Measurements from ENCODE around the gene MRPS26. TPM values are rescaled to one million over a fixed set of nuclear protein-coding genes. Genes with fewer than 3 reads are reported as not detected.

MRPS26 gene
- total and polyA plus RNA-seq, 2 of the 13 experiments (the other 11 are each of a cell fraction or from before 2014, with no cell fraction given): 89.8 to 187 TPM

DNA sequence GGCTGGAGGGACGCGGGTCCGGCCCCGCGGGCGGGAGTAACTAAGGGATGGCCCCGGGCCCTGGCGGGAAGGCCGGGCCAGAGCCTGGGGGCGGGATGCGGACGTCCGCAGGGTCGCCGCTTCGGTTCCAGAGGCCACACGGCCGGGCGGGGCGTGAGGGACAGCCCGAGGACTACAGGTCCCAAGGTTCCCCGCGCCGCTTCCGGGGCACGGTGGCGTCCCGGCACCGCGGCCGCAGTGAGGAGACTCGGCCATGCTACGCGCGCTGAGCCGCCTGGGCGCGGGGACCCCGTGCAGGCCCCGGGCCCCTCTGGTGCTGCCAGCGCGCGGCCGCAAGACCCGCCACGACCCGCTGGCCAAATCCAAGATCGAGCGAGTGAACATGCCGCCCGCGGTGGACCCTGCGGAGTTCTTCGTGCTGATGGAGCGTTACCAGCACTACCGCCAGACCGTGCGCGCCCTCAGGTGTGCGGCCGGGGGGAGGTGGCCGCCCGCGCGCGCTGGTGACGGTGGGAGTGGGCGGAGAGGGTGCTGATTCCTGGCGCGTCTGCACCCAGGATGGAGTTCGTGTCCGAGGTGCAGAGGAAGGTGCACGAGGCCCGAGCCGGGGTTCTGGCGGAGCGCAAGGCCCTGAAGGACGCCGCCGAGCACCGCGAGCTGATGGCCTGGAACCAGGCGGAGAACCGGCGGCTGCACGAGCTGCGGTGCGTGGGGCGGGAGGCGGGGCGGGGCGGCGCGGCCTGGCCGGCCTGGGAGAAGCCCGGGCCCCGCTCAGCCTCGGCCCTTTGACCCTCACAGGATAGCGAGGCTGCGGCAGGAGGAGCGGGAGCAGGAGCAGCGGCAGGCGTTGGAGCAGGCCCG lies at the start of gene MRPS26 (continued):
- TF ChIP-seq, protein P1, sequence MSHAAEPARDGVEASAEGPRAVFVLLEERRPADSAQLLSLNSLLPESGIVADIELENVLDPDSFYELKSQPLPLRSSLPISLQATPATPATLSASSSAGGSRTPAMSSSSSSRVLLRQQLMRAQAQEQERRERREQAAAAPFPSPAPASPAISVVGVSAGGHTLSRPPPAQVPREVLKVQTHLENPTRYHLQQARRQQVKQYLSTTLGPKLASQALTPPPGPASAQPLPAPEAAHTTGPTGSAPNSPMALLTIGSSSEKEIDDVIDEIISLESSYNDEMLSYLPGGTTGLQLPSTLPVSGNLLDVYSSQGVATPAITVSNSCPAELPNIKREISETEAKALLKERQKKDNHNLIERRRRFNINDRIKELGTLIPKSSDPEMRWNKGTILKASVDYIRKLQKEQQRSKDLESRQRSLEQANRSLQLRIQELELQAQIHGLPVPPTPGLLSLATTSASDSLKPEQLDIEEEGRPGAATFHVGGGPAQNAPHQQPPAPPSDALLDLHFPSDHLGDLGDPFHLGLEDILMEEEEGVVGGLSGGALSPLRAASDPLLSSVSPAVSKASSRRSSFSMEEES (CRISPR knock-in tag; IDR thresholded peaks at IDR 0.05): peak; percentile 54; the same call in 1 of the 2 replicates
- TF ChIP-seq ZNF12 (CRISPR knock-in tag; IDR thresholded peaks at IDR 0.05): peak; percentile 83
- peak; percentile 75 for TF ChIP-seq FOXM1 (CRISPR knock-in tag; IDR thresholded peaks at IDR 0.05)
- TF ChIP-seq, protein P2, sequence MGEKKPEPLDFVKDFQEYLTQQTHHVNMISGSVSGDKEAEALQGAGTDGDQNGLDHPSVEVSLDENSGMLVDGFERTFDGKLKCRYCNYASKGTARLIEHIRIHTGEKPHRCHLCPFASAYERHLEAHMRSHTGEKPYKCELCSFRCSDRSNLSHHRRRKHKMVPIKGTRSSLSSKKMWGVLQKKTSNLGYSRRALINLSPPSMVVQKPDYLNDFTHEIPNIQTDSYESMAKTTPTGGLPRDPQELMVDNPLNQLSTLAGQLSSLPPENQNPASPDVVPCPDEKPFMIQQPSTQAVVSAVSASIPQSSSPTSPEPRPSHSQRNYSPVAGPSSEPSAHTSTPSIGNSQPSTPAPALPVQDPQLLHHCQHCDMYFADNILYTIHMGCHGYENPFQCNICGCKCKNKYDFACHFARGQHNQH (CRISPR knock-in tag; IDR thresholded peaks at IDR 0.05): peak; percentile 74; the same call in 1 of the 2 replicates
- TF ChIP-seq MBNL3 (CRISPR knock-in tag; conservative IDR thresholded peaks at IDR 0.05): no peak
- TF ChIP-seq HNRNPUL1 (IDR thresholded peaks at IDR 0.05; ENCODE audit: low read depth, low read length): no peak; the same call in none of the 2 replicates
- TF ChIP-seq ZSCAN12 (CRISPR knock-in tag; IDR thresholded peaks at IDR 0.05): peak; percentile 95; the same call in 1 of the 2 replicates
- TF ChIP-seq IKZF4 (CRISPR knock-in tag; IDR thresholded peaks at IDR 0.05; ENCODE audit: borderline replicate concordance, low read depth, not compliant biosample characterization): peak; percentile 99

DNA sequence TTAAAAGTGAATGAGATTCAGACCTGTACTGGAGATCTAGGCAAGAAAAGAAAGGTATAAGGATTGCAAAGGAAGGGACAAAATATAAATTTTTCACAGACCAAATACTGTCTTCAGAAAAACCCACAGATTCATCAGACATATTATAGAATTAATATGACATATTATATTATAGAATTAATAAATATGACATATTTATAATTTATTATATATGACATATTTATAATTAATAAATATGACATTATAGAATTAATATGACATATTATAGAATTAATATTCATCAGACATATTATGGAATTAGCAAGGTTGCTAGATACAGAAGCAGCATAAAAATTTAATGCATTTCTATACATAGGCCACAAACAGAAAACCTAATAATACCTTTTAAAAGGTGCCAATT lies 47.1 kb upstream of the MRPS26 start:
- ChIA-PET CTCF (ENCODE audit: low intra/inter-chr PET ratio, low total read pairs) (no interaction called here), POLR2A (no interaction called here)
- Histone ChIP-seq H2AFZ (ENCODE audit: low read length) (no peak overlapping the region), H3K9ac (ENCODE audit: insufficient read depth, low read depth, low read length) (no peak overlapping the region), H3K4me1 (ENCODE audit: insufficient read depth, low read length) (peaks cover 10% of the 10 kb centered on the region), H3K36me3 (replicated peaks in 1 of 2; ENCODE audit: control insufficient read depth in 1 of 2, insufficient read depth in 2 of 2, low read length in 2 of 2) (peaks cover 12 to 26% of the 10 kb centered on the region in 2 experiments), H3K4me2 (ENCODE audit: low read depth, low read length) (no peak overlapping the region), H3K4me3 (replicated peaks in 1 of 3; ENCODE audit: insufficient read depth in 1 of 3, low read depth in 2 of 3, low read length in 3 of 3) (no peak overlapping the region), H3K27ac (ENCODE audit: extremely low read length, insufficient read depth, low read length) (no peak overlapping the region), H4K20me1 (ENCODE audit: insufficient read depth, low read length) (no peaks in the 10 kb centered on the region), H3K79me2 (ENCODE audit: insufficient read depth, low read length) (no peaks in the 10 kb centered on the region), H3K9me3 (ENCODE audit: low read length) (no peaks in the 10 kb centered on the region), H3K27me3 (ENCODE audit: control insufficient read depth in 1 of 2, insufficient read depth in 2 of 2, low read length in 2 of 2) (no peaks in the 10 kb centered on the region)
- no peak for FAIRE-seq
- no peak for DNase-seq (ENCODE audit: low spot score)
- intact Hi-C loops (cut with micrococcal nuclease; ENCODE audit: unreplicated experiment) (no loop called here), in situ Hi-C loops (cut with HindIII; ENCODE audit: extremely low pct_ligation_motif_present, low pct_unique_long_range_greater_than_20kb) (no loop called here)
- ATAC-seq: no peak
- BruUV-seq (replicated peaks): no TSS peak
- TF ChIP-seq, protein P3, sequence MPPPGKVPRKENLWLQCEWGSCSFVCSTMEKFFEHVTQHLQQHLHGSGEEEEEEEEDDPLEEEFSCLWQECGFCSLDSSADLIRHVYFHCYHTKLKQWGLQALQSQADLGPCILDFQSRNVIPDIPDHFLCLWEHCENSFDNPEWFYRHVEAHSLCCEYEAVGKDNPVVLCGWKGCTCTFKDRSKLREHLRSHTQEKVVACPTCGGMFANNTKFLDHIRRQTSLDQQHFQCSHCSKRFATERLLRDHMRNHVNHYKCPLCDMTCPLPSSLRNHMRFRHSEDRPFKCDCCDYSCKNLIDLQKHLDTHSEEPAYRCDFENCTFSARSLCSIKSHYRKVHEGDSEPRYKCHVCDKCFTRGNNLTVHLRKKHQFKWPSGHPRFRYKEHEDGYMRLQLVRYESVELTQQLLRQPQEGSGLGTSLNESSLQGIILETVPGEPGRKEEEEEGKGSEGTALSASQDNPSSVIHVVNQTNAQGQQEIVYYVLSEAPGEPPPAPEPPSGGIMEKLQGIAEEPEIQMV (CRISPR knock-in tag; IDR thresholded peaks at IDR 0.05; ENCODE audit: low read depth): no peak
- TF ChIP-seq ZNF225 (CRISPR knock-in tag; IDR thresholded peaks at IDR 0.05) (no peak), NONO (IDR thresholded peaks at IDR 0.05) (no peak), NONO (CRISPR knock-in tag; conservative IDR thresholded peaks at IDR 0.05) (no peak), SALL2 (CRISPR knock-in tag; IDR thresholded peaks at IDR 0.05) (no peak), ZNF350 (CRISPR knock-in tag; IDR thresholded peaks at IDR 0.05; ENCODE audit: borderline replicate concordance, low read depth) (no peak), ZNF343 (CRISPR knock-in tag; IDR thresholded peaks at IDR 0.05) (no peak), FOXM1 (CRISPR knock-in tag; IDR thresholded peaks at IDR 0.05) (no peak), MED8 (CRISPR knock-in tag; IDR thresholded peaks at IDR 0.05; ENCODE audit: insufficient replicate concordance) (no peak)
- TF ChIP-seq, protein P4, sequence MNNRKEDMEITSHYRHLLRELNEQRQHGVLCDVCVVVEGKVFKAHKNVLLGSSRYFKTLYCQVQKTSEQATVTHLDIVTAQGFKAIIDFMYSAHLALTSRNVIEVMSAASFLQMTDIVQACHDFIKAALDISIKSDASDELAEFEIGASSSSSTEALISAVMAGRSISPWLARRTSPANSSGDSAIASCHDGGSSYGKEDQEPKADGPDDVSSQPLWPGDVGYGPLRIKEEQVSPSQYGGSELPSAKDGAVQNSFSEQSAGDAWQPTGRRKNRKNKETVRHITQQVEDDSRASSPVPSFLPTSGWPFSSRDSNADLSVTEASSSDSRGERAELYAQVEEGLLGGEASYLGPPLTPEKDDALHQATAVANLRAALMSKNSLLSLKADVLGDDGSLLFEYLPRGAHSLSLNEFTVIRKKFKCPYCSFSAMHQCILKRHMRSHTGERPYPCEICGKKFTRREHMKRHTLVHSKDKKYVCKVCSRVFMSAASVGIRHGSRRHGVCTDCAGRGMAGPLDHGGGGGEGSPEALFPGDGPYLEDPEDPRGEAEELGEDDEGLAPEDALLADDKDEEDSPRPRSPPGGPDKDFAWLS (CRISPR knock-in tag; IDR thresholded peaks at IDR 0.05; ENCODE audit: borderline replicate concordance): no peak
